GM15510 (cell line): Measurements from ENCODE around the gene NT5C3A.

Source experiments
- POLR2A ChIP-seq: IDR thresholded peaks from 3 replicates; pipeline ENCODE4 v1.6.1; 2011; ENCODE audit warnings: borderline replicate concordance; ENCODE audit not compliant: insufficient read length; ENCODE audit errors: extremely low read depth

NT5C3A gene

GRCh38 chr7:33012364-33012763, 50.2 kb downstream of the NT5C3A start:
- TF ChIP-seq POLR2A, result no peak

- TF ChIP-seq POLR2A, result no peak
Observed at GRCh38 chr7:33009734-33010133, 52.8 kb downstream of the NT5C3A start.
